PC-3 (cell line): Measurements from ENCODE around the gene PFKM.

ENCODE experiments used
- CTCF ChIP-seq: fragments of 300-600 bp; sonication (generic); conservative IDR thresholded peaks from 2 replicates; pipeline ENCODE4 v1.5.1; 2017; ENCODE audit warnings: antibody characterized with exemption, low read depth, mild to moderate bottlenecking, low read length
- EZH2 ChIP-seq: fragments of 300-600 bp; sonication (generic); IDR thresholded peaks from one replicate; pipeline ENCODE4 v1.6.1; 2017; ENCODE audit warnings: antibody characterized with exemption, mild to moderate bottlenecking, low read length; ENCODE audit not compliant: unreplicated experiment
- EZH2phosphoT487 ChIP-seq: fragments of 300-600 bp; sonication (generic); IDR thresholded peaks from 2 replicates; pipeline ENCODE4 v1.6.1; 2018; ENCODE audit warnings: mild to moderate bottlenecking, antibody characterized with exemption, low read length, borderline replicate concordance

- TF ChIP-seq CTCF (no peak), EZH2 (no peak), EZH2phosphoT487 (no peak)
Observed at GRCh38 chr12:48176417-48176751, 57.2 kb downstream of the PFKM start.
